ENCODE results near the gene TOMM7.
"Not testable (repeated sequence)": the region's sequence is repeated elsewhere in the genome, so short reads cannot be mapped to it uniquely, and the experiment has no call there.

Gene TOMM7

DNA sequence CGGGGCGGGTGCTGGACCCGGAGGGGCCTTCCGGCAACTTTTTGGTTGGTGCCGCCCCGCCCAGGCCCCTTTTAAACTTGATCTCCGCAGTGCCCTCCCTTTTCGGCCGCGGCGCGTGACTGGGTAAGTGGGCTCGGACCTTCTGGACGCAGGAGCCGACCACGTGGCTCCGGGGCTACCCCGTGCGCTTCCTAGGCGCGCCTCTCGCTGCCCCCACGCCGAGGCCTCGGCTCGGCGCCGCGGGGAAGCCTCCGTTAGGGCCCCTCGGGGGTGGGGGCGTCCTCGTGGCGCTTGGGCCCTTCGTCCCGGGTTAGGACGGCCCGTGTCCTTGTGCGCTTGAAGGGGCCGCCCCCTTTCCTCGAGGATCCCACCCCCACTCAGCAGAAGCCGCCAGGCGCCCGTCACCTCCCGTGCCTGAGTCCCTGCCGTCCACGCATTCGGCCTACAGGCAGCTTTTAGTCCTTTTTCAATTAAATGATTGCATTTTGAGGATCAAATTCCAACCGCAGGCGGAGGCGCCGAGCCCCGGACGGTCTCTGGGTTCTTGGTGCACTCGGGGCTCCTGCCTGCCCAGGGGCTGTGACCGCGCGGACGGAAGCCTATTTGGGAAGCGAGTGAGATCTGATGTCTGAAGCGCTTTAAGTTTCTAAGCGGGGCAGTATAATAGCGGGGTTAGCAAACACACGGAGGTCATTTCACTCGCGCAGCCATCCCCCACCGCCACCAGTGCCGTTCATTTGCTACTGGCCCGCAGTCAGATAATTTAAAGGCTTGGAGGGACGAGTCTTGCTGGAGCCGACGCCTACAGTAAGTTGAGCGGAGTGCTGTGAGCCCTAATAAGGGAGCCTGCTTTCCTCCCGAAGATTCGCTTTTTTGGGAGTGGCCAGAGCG lies 31.8 kb upstream of the TOMM7 start:
- TF ChIP-seq, protein P1, sequence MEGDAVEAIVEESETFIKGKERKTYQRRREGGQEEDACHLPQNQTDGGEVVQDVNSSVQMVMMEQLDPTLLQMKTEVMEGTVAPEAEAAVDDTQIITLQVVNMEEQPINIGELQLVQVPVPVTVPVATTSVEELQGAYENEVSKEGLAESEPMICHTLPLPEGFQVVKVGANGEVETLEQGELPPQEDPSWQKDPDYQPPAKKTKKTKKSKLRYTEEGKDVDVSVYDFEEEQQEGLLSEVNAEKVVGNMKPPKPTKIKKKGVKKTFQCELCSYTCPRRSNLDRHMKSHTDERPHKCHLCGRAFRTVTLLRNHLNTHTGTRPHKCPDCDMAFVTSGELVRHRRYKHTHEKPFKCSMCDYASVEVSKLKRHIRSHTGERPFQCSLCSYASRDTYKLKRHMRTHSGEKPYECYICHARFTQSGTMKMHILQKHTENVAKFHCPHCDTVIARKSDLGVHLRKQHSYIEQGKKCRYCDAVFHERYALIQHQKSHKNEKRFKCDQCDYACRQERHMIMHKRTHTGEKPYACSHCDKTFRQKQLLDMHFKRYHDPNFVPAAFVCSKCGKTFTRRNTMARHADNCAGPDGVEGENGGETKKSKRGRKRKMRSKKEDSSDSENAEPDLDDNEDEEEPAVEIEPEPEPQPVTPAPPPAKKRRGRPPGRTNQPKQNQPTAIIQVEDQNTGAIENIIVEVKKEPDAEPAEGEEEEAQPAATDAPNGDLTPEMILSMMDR (IDR thresholded peaks at IDR 0.05; ENCODE audit: control insufficient read depth, insufficient read depth, low read depth, low read length, missing control alignments) = no peak
- DNase-seq (ENCODE audit: low read depth) = peak; percentile 57
- peak overlapping the region; percentile 72 for H3K4me3 ChIP-seq (ENCODE audit: control insufficient read depth, low read depth, low read length)

DNA sequence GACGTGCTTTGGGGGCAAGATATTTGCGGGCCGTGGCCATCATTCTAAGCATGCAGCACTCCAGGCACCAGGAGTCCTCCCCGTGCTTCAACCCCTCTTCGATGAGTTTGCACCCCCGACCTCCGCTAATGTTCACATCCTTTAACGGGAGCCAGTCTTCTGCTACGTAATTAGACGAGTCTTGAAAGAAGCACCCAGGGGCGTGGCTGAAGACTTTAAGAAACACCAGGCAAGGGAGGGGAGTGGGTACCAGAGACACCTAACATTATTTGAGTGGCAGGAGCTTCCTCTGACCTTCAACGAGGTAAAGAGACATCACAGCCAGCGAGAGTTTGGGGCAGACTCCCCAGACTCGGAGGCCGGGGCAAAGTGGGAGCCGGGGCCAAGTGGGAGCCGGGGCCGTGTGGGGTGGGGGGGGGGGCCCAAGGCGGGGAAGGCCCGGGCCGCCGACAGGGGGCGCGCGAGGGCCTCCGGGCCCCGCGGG lies 31.1 kb upstream of the TOMM7 start:
- TF ChIP-seq, protein P1 (IDR thresholded peaks at IDR 0.05; ENCODE audit: control insufficient read depth, insufficient read depth, low read depth, low read length, missing control alignments) = no peak
- no peak for DNase-seq (ENCODE audit: low read depth)
- peak overlapping the region; percentile 72 for H3K4me3 ChIP-seq (ENCODE audit: control insufficient read depth, low read depth, low read length)

DNA sequence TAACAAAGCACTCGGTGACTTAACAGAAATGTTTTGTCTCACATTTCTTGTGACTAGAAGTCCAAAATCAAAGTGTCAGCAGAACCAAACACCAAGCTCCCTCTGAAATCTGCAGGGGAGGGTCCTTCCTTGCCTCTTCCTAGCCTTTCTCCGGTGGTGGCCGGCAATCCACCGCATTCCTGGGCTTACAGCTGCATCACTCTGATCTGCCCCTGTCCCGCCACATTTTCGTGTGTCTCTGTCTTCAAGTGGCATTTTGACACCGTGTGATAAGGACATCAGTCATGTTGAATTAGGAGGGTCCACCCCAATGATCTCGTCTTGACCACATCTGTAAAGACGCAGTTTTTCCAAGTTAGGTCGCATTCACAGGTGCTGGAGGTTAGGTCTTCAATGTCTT lies 30.5 kb upstream of the TOMM7 start:
- TF ChIP-seq, protein P1 (IDR thresholded peaks at IDR 0.05; ENCODE audit: control insufficient read depth, insufficient read depth, low read depth, low read length, missing control alignments) = no peak
- no peak for DNase-seq (ENCODE audit: low read depth)
- no peak overlapping the region for H3K4me3 ChIP-seq (ENCODE audit: control insufficient read depth, low read depth, low read length)

DNA sequence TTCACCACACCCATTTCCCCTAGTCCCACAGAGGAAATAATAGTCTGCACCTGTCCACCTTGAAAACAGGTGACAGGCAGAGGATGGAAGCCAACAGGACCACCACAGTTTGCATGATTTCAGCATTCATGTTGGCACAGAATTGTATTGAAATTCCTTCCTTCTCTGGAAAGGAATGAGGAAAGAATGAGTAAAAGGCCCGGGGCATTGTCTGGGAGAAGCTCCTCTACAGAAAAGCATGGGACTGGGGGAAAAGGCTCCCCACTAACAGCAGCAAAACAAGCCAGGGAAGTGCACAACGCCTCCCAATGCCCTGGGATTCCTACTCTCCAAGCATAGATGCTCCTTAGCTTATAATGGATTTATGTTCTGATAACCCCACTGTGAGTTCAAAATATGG lies 28.5 kb upstream of the TOMM7 start:
- TF ChIP-seq, protein P1 (IDR thresholded peaks at IDR 0.05; ENCODE audit: control insufficient read depth, insufficient read depth, low read depth, low read length, missing control alignments) = no peak
- no peak for DNase-seq (ENCODE audit: low read depth)

DNA sequence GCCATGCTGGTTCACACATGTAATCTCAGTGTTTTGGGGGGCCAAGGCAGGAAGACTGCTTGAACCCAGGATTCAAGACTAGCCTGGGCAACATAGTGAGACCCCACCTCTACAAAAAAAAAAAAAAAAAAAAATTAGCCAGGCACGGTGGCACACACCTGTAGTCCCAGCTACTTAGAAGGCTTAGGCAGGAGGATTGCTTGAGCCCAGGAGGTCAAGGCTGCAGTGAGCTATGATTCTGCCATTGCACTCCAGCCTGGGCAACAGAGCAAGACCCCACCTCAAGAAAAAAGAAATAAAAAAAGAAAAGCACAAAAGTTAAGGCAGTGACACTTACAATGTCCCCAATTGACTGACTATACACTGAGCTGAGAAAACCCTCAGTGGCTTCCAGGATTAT lies 27.7 kb upstream of the TOMM7 start:
- DNase-seq (ENCODE audit: low read depth); H3K4me3 ChIP-seq (ENCODE audit: control insufficient read depth, low read depth, low read length): not testable (repeated sequence)

More for the DNA sequence above, 28.5 kb upstream of the TOMM7 start:
- no peak overlapping the region for H3K4me3 ChIP-seq (ENCODE audit: control insufficient read depth, low read depth, low read length)

DNA sequence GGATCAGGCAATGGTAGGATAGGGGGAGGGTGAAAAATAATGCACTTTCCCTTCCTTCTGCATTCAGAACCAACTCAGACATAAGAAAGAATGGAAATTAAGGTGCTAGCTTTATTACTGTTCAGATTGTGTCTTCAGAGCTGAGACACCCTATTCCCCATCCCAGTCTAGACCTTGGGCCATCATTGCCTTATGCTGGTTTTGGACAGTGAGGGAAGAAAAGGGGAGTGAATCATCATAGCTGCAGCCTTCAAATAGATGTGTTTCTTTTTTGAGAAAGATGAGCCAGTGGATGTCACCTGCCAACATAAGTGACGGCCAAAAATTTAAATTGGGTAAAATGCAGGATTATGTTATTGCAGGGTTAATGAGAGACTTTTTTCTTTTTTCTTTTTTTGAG lies 27.0 kb upstream of the TOMM7 start:
- no peak overlapping the region for H3K4me3 ChIP-seq (ENCODE audit: control insufficient read depth, low read depth, low read length)
- TF ChIP-seq, protein P1 (IDR thresholded peaks at IDR 0.05; ENCODE audit: control insufficient read depth, insufficient read depth, low read depth, low read length, missing control alignments) = no peak
- no peak for DNase-seq (ENCODE audit: low read depth)

DNA sequence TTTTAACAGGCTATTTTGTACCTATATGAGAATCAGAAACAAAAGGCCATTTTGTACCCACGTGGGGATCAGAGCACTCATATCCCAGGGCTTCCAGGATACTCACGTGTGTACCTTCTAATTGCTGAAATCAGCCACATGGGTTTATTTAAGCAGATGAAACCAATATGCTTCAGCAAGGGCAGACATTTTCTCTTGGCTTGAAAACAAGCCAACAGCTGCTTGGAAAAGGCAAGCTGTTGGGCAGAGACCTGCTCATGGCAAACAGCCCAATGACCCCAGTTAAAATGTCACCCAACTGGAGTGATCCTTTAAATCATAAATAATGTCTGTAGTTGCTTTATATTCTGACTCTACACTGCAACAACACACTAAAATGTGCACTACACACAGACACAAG lies 26.5 kb upstream of the TOMM7 start:
- no peak for DNase-seq (ENCODE audit: low read depth)
- TF ChIP-seq, protein P1 (IDR thresholded peaks at IDR 0.05; ENCODE audit: control insufficient read depth, insufficient read depth, low read depth, low read length, missing control alignments) = no peak

More for the DNA sequence above, 26.5 kb upstream of the TOMM7 start:
- no peak overlapping the region for H3K4me3 ChIP-seq (ENCODE audit: control insufficient read depth, low read depth, low read length)

Data from AG09309 (cell line).